SK-N-SH treated with all-trans-retinoic acid at 6 μM for 48 hours (cell line): ENCODE data around the gene SH2D1B.

Experiments
- ATAC-seq: fragments of 200-7000 bp; cut with Tn5 transposase; 3 replicates; pipeline ENCODE4 v1.9.1; 2020; ENCODE audit warnings: mild to moderate bottlenecking, moderate library complexity
- ARNTL ChIP-seq: fragments of 450-650 bp; formaldehyde crosslinking; IDR thresholded peaks from 2 replicates; pipeline ENCODE4 v1.5.0; 2020; ENCODE audit warnings: low read depth, mild to moderate bottlenecking, moderate library complexity, borderline replicate concordance
- CREB5 ChIP-seq: fragments of 250-450 bp; sonication (Bioruptor Pico); IDR thresholded peaks from 2 replicates; pipeline ENCODE4 v1.5.1; 2020; ENCODE audit warnings: low read depth, mild to moderate bottlenecking, moderate library complexity
- CSDC2 ChIP-seq: fragments of 250-450 bp; sonication (Bioruptor Pico); IDR thresholded peaks from 2 replicates; pipeline ENCODE4 v1.5.0; 2020; ENCODE audit warnings: mild to moderate bottlenecking, moderate library complexity
- CSRNP3 ChIP-seq: fragments of 250-450 bp; sonication (Bioruptor Pico); IDR thresholded peaks from 2 replicates; pipeline ENCODE4 v1.5.1; 2021; ENCODE audit warnings: mild to moderate bottlenecking, moderate library complexity
- GLIS3 ChIP-seq: fragments of 250-450 bp; sonication (Bioruptor Pico); IDR thresholded peaks from 2 replicates; pipeline ENCODE4 v1.5.0; 2020; ENCODE audit warnings: mild to moderate bottlenecking, moderate library complexity
- OSR1 ChIP-seq: fragments of 250-450 bp; sonication (Bioruptor Pico); IDR thresholded peaks from 2 replicates; pipeline ENCODE4 v1.8.0; 2022; ENCODE audit warnings: moderate library complexity, mild to moderate bottlenecking, inconsistent platforms
- RARB ChIP-seq: fragments of 250-450 bp; sonication (Bioruptor Pico); IDR thresholded peaks from 2 replicates; pipeline ENCODE4 v1.8.0; 2021; ENCODE audit warnings: mild to moderate bottlenecking, moderate library complexity
- TCF4 ChIP-seq: fragments of 250-450 bp; sonication (Bioruptor Pico); IDR thresholded peaks from 2 replicates; pipeline ENCODE4 v1.8.0; 2021; ENCODE audit warnings: mild to moderate bottlenecking, moderate library complexity, borderline replicate concordance
- TOX ChIP-seq: fragments of 250-450 bp; sonication (Bioruptor Pico); IDR thresholded peaks from 2 replicates; pipeline ENCODE4 v1.8.0; 2021; ENCODE audit warnings: mild to moderate bottlenecking, moderate library complexity, borderline replicate concordance
- TSHZ2 ChIP-seq: fragments of 250-450 bp; sonication (Bioruptor Pico); IDR thresholded peaks from 2 replicates; pipeline ENCODE4 v1.5.0; 2020; ENCODE audit warnings: mild to moderate bottlenecking, moderate library complexity
- ZC3H10 ChIP-seq: fragments of 250-450 bp; sonication (Bioruptor Pico); IDR thresholded peaks from 2 replicates; pipeline ENCODE4 v1.5.1; 2021; ENCODE audit warnings: mild to moderate bottlenecking, moderate library complexity
- ZFP3 ChIP-seq: fragments of 250-450 bp; sonication (Bioruptor Pico); IDR thresholded peaks from 2 replicates; pipeline ENCODE4 v1.5.0; 2020; ENCODE audit warnings: mild to moderate bottlenecking, moderate library complexity
- ZFP30 ChIP-seq: fragments of 450-650 bp; formaldehyde crosslinking; IDR thresholded peaks from 2 replicates; pipeline ENCODE4 v1.5.0; 2022; ENCODE audit warnings: mild to moderate bottlenecking, moderate library complexity
- ZNF70 ChIP-seq: fragments of 450-650 bp; formaldehyde crosslinking; IDR thresholded peaks from 2 replicates; pipeline ENCODE4 v1.5.0; 2020; ENCODE audit warnings: mild to moderate bottlenecking, moderate library complexity
- ZNF8 ChIP-seq: fragments of 450-650 bp; formaldehyde crosslinking; IDR thresholded peaks from 2 replicates; pipeline ENCODE4 v1.5.0; 2020; ENCODE audit warnings: mild to moderate bottlenecking, moderate library complexity
- TF ChIP-seq, protein P1 (sequence below): fragments of 250-450 bp; sonication (Bioruptor Pico); IDR thresholded peaks from 2 replicates; pipeline ENCODE4 v1.8.0; 2020; ENCODE audit warnings: mild to moderate bottlenecking, moderate library complexity, borderline replicate concordance

SH2D1B gene

DNA sequence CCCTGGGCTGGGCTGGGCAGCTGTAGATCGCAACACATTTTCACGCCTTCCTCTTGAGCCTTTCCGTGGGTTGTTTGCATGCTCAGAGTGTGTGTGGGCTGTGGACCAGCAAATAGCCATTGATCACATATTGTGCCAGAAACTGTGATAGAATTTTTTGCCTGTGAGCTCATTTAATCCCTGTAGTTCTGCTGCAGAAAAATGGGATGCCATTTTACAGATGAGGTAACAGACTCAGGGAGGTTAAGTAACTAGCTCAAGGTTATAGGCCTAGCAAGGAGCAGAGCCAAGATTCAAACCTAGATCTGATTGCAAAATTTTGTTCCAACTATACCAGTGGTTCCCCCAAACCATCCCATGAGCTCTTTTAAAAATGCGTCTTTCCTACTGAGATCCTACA is 45.8 kb downstream of the SH2D1B start (continued):
- TF ChIP-seq CREB5 (CRISPR knock-in tag) (no peak), ARNTL (CRISPR knock-in tag) (no peak), GLIS3 (CRISPR knock-in tag) (no peak), OSR1 (no peak)

GRCh38 chr1:162365284-162366020 is 46.5 kb downstream of the SH2D1B start:
- no peak for ATAC-seq
- TF ChIP-seq CSRNP3: no peak
- TF ChIP-seq TCF4 (CRISPR knock-in tag): no peak
- no peak for TF ChIP-seq OSR1
- TF ChIP-seq GLIS3 (CRISPR knock-in tag): no peak
- TF ChIP-seq ZNF70: no peak
- no peak for TF ChIP-seq ZC3H10 (CRISPR knock-in tag)
- TF ChIP-seq ZNF8 (CRISPR knock-in tag): no peak
- TF ChIP-seq RARB (CRISPR knock-in tag): no peak
- TF ChIP-seq, protein P1, sequence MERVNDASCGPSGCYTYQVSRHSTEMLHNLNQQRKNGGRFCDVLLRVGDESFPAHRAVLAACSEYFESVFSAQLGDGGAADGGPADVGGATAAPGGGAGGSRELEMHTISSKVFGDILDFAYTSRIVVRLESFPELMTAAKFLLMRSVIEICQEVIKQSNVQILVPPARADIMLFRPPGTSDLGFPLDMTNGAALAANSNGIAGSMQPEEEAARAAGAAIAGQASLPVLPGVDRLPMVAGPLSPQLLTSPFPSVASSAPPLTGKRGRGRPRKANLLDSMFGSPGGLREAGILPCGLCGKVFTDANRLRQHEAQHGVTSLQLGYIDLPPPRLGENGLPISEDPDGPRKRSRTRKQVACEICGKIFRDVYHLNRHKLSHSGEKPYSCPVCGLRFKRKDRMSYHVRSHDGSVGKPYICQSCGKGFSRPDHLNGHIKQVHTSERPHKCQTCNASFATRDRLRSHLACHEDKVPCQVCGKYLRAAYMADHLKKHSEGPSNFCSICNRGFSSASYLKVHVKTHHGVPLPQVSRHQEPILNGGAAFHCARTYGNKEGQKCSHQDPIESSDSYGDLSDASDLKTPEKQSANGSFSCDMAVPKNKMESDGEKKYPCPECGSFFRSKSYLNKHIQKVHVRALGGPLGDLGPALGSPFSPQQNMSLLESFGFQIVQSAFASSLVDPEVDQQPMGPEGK: no peak

DNA sequence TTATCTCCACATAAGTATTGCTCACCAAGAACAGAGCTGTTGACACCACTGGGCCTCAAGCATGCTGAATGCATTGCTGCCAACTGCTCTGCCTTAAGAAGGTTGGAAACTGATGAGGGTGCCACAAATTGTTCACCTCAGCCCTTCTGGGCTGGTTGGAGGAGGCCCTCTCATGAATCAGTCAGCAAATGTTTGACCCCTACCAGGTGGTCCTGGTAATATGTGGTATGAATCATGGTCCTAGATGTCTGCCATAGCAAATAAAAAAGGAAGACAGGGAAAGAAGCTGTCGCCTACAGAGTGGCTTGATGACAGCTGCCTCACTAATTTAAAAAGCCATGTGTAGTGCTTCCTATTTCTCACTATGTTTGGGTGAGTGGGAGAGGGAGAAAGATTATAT is 47.4 kb downstream of the SH2D1B start:
- no peak for ATAC-seq
- TF ChIP-seq ZC3H10 (CRISPR knock-in tag) (no peak), TOX (CRISPR knock-in tag) (no peak), TSHZ2 (CRISPR knock-in tag) (no peak), ARNTL (CRISPR knock-in tag) (no peak), ZFP3 (CRISPR knock-in tag) (no peak), ZFP30 (CRISPR knock-in tag) (no peak)
- TF ChIP-seq, all 23 proteins: peak for 0

DNA sequence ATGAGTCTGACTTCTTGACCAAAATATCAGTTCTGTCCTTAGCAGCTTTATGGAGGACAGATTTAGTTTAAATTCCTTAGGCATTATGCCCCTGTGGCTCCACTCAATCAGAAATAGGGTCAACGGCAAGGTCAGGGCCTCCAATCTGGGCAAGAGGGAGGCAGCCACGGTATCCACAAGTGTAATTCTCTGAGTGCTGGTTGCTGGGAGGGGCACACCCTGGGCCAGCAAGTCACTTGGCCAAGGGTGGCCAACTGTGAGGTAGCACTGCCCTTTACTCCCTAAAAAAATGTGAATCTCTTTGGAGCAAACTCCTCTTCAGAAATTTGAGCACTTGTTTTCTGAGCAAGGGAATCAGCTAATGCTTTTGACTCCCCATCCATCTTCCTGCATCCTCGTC is 48.1 kb downstream of the SH2D1B start:
- TF ChIP-seq TSHZ2 (CRISPR knock-in tag): no peak
- no peak for TF ChIP-seq CSDC2 (CRISPR knock-in tag)
- TF ChIP-seq ARNTL (CRISPR knock-in tag): no peak
- TF ChIP-seq ZC3H10 (CRISPR knock-in tag): no peak
- ATAC-seq: no peak
